ENCODE measurements around the gene NDRG4. TPM values are rescaled to one million over a fixed set of nuclear protein-coding genes. Genes with fewer than 3 reads are reported as not detected.

The NDRG4 gene
- total RNA-seq, 2 donors from 2014 or later = 13.4 to 359 TPM

- TF ChIP-seq POLR2A (IDR thresholded peaks at IDR 0.05) = no peak
- TF ChIP-seq, protein P1, sequence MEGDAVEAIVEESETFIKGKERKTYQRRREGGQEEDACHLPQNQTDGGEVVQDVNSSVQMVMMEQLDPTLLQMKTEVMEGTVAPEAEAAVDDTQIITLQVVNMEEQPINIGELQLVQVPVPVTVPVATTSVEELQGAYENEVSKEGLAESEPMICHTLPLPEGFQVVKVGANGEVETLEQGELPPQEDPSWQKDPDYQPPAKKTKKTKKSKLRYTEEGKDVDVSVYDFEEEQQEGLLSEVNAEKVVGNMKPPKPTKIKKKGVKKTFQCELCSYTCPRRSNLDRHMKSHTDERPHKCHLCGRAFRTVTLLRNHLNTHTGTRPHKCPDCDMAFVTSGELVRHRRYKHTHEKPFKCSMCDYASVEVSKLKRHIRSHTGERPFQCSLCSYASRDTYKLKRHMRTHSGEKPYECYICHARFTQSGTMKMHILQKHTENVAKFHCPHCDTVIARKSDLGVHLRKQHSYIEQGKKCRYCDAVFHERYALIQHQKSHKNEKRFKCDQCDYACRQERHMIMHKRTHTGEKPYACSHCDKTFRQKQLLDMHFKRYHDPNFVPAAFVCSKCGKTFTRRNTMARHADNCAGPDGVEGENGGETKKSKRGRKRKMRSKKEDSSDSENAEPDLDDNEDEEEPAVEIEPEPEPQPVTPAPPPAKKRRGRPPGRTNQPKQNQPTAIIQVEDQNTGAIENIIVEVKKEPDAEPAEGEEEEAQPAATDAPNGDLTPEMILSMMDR (IDR thresholded peaks at IDR 0.05) = no peak
- Histone ChIP-seq H3K4me1 (replicated peaks) (peaks cover 6% of the 10 kb centered on the region), H3K9me3 (no peaks in the 10 kb centered on the region), H3K36me3 (no peaks in the 10 kb centered on the region), H3K27me3 (replicated peaks; ENCODE audit: insufficient read depth) (peaks cover 21% of the 10 kb centered on the region), H3K4me3 (no peak overlapping the region), H3K27ac (no peak overlapping the region)
- 84% methylated on average over 13 of the region's 13 CpGs for WGBS
- intact Hi-C loops (cut with DNase I) = no loop called here
- DNase-seq (ENCODE audit: low spot score) = no peak
Observed at GRCh38 chr16:58465817-58466216, 34.1 kb upstream of the NDRG4 start.

- DNase-seq (ENCODE audit: low spot score) = no peak
- peaks cover 6% of the 10 kb centered on the region for H3K4me1 ChIP-seq (replicated peaks)
- no peaks in the 10 kb centered on the region for H3K9me3 ChIP-seq
- TF ChIP-seq, protein P1 (IDR thresholded peaks at IDR 0.05) = no peak
- TF ChIP-seq POLR2A (IDR thresholded peaks at IDR 0.05) (no peak), POLR2AphosphoS5 (IDR thresholded peaks at IDR 0.05) (no peak)
- H3K4me3 ChIP-seq = no peak overlapping the region
- H3K27me3 ChIP-seq (replicated peaks; ENCODE audit: insufficient read depth) = peaks cover 21% of the 10 kb centered on the region
- intact Hi-C loops (cut with DNase I) = no loop called here
- H3K36me3 ChIP-seq = no peaks in the 10 kb centered on the region
- WGBS = 91% methylated on average over 3 of the region's 3 CpGs
- no peak overlapping the region for H3K27ac ChIP-seq
Observed at GRCh38 chr16:58466396-58466795, 33.5 kb upstream of the NDRG4 start.

DNA sequence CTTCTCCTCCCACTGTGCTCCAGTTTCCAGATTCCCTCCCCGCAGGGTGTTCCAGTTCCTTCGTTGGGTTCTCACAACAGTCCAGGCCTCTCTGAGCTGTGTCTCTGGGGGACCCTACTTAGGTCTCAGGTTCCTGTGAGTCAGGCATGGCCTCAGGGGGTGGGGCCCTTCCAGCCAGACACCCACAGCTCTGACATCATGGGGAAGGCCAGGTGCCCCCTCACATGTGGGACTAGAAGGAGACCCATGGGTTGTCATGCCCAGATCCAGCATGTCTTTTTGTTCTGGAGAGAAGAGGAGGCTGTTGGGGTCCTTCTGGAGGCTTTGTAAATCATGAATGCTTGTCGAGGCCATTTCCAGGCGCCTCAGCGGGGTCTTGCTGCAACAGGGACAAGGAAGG, 32.0 kb upstream of the NDRG4 start:
- no peak for TF ChIP-seq POLR2AphosphoS5 (IDR thresholded peaks at IDR 0.05)
- WGBS = 93% methylated on average over 5 of the region's 5 CpGs
- intact Hi-C loops (cut with DNase I) = no loop called here

GRCh38 chr16:58471209-58471975, 28.6 kb upstream of the NDRG4 start:
- no peak overlapping the region for H3K4me3 ChIP-seq
- intact Hi-C loops (cut with DNase I) = no loop called here
- no peak for DNase-seq (ENCODE audit: low spot score)
- peaks cover 9% of the 10 kb centered on the region for H3K27me3 ChIP-seq (replicated peaks; ENCODE audit: insufficient read depth)
- H3K27ac ChIP-seq = no peak overlapping the region
- no peaks in the 10 kb centered on the region for H3K9me3 ChIP-seq
- no peak for TF ChIP-seq POLR2AphosphoS5 (IDR thresholded peaks at IDR 0.05)
- TF ChIP-seq, protein P1 (IDR thresholded peaks at IDR 0.05) = no peak
- TF ChIP-seq POLR2A (IDR thresholded peaks at IDR 0.05) = no peak
- 74% methylated on average over 10 of the region's 10 CpGs for WGBS
- no peaks in the 10 kb centered on the region for H3K4me1 ChIP-seq (replicated peaks)
- no peaks in the 10 kb centered on the region for H3K36me3 ChIP-seq

More for the DNA sequence above, 32.0 kb upstream of the NDRG4 start:
- Histone ChIP-seq H3K27ac (no peak overlapping the region), H3K36me3 (no peaks in the 10 kb centered on the region), H3K9me3 (no peaks in the 10 kb centered on the region), H3K4me3 (no peak overlapping the region), H3K27me3 (replicated peaks; ENCODE audit: insufficient read depth) (peaks cover 21% of the 10 kb centered on the region), H3K4me1 (replicated peaks) (peaks cover 6% of the 10 kb centered on the region)
- no peak for DNase-seq (ENCODE audit: low spot score)

GRCh38 chr16:58472266-58472665, 27.7 kb upstream of the NDRG4 start:
- no peaks in the 10 kb centered on the region for H3K9me3 ChIP-seq
- WGBS = 95% methylated on average over 9 of the region's 9 CpGs
- no peaks in the 10 kb centered on the region for H3K36me3 ChIP-seq
- H3K27ac ChIP-seq = no peak overlapping the region
- DNase-seq (ENCODE audit: low spot score) = no peak
- peaks cover 5% of the 10 kb centered on the region for H3K27me3 ChIP-seq (replicated peaks; ENCODE audit: insufficient read depth)
- intact Hi-C loops (cut with DNase I) = no loop called here
- TF ChIP-seq POLR2AphosphoS5 (IDR thresholded peaks at IDR 0.05) (no peak), POLR2A (IDR thresholded peaks at IDR 0.05) (no peak)
- TF ChIP-seq, protein P1 (IDR thresholded peaks at IDR 0.05) = no peak
- no peak overlapping the region for H3K4me3 ChIP-seq
- H3K4me1 ChIP-seq (replicated peaks) = no peaks in the 10 kb centered on the region

All from prostate gland (tissue), 2 donors.